CD8-positive, alpha-beta memory T cell (primary cell): ENCODE data around the gene ZNF862. TPM values are rescaled to one million over a fixed set of nuclear protein-coding genes. Genes with fewer than 3 reads are reported as not detected.
A peak's percentile ranks its signal among the peaks of the same experiment; 100 is the strongest.
"Not testable (repeated sequence)": the region's sequence is repeated elsewhere in the genome, so short reads cannot be mapped to it uniquely, and the experiment has no call there.

Source experiments
- CTCF ChIA-PET: fragments of 350-600 bp; sonication (Branson Sonifier 250); formaldehyde crosslinking; loops from one replicate; lab custom pipeline; 2021; ENCODE audit warnings: antibody characterized with exemption; lab: Charles Lee
- POLR2A ChIA-PET: fragments of 350-600 bp; sonication (Branson Sonifier 250); formaldehyde crosslinking; loops from one replicate; lab custom pipeline; 2021; ENCODE audit warnings: antibody characterized with exemption; lab: Charles Lee
- DNase-seq, 5 donors: peaks; one replicate each; pipeline versions ENCODE4 v3.0.0 to v3.0.0-alpha.2; 2020 to 2022; ENCODE audit warnings: mixed read lengths in 1 of 5
- H3K27ac ChIP-seq: one replicate; pipeline ENCODE4 v1.7.0; 2013; ENCODE audit warnings: low read depth, mild to moderate bottlenecking, low read length, moderate library complexity
- H3K27me3 ChIP-seq: 2 replicates; pipeline ENCODE4 v1.7.0; 2013; ENCODE audit warnings: low read length, mild to moderate bottlenecking; ENCODE audit not compliant: insufficient read depth, poor library complexity, severe bottlenecking
- H3K36me3 ChIP-seq: 2 replicates; pipeline ENCODE4 v1.7.0; 2013; ENCODE audit warnings: mild to moderate bottlenecking, low read length, moderate library complexity; ENCODE audit not compliant: insufficient read depth
- H3K4me1 ChIP-seq: 2 replicates; pipeline ENCODE4 v1.7.0; 2013; ENCODE audit warnings: mild to moderate bottlenecking, low read length, moderate library complexity; ENCODE audit not compliant: insufficient read depth
- H3K4me3 ChIP-seq: 2 replicates; pipeline ENCODE4 v1.7.0; 2013; ENCODE audit warnings: mild to moderate bottlenecking, low read length
- H3K9me3 ChIP-seq: 2 replicates; pipeline ENCODE4 v1.7.0; 2013; ENCODE audit warnings: mild to moderate bottlenecking, low read length
- H3K27ac Mint-ChIP-seq, 8 donors: one replicate each; pipeline ENCODE4 v1.8.0; 2020 to 2021; ENCODE audit warnings: mixed read lengths in 8 of 8, mild to moderate bottlenecking in 6 of 8, inconsistent platforms in 3 of 8, moderate library complexity in 3 of 8
- H3K27me3 Mint-ChIP-seq, 2 donors: one replicate each; pipeline ENCODE4 v1.8.0; 2020 to 2021; ENCODE audit warnings: mixed read lengths in 2 of 2, mild to moderate bottlenecking in 1 of 2, moderate library complexity in 1 of 2
- H3K36me3 Mint-ChIP-seq, 3 donors: one replicate each; pipeline ENCODE4 v1.8.0; 2020 to 2021; ENCODE audit warnings: mixed read lengths in 3 of 3, inconsistent platforms in 1 of 3, mild to moderate bottlenecking in 1 of 3
- H3K4me1 Mint-ChIP-seq, 3 donors: one replicate each; pipeline ENCODE4 v1.8.0; 2020 to 2021; ENCODE audit warnings: mixed read lengths in 3 of 3, inconsistent platforms in 1 of 3, mild to moderate bottlenecking in 1 of 3
- H3K4me3 Mint-ChIP-seq, 7 donors: one replicate each; pipeline ENCODE4 v1.8.0; 2020 to 2021; ENCODE audit warnings: mixed read lengths in 7 of 7, mild to moderate bottlenecking in 6 of 7, moderate library complexity in 4 of 7, inconsistent platforms in 2 of 7
- H3K9me3 Mint-ChIP-seq, 5 donors: one replicate each; pipeline ENCODE4 v1.8.0; 2020 to 2022; ENCODE audit warnings: mixed read lengths in 5 of 5, mild to moderate bottlenecking in 3 of 5, moderate library complexity in 2 of 5, inconsistent platforms in 1 of 5
- polyA plus RNA-seq: library from polyadenylated mRNA; unstranded; fragments of 300-500 nt; fragmentation: Illumina TruSeq; gene quantifications from one replicate; pipeline ENCODE4 v1.2.3, GENCODE V29; 2021
- total RNA-seq, 2 experiments: library from RNA; stranded (reverse); gene quantifications; one replicate each; pipeline ENCODE4 v1.2.3, GENCODE V29; 2021

The ZNF862 gene
- total and polyA plus RNA-seq, 3 experiments from 2014 or later = 6.8 to 13.2 (median 12.3) TPM

DNA sequence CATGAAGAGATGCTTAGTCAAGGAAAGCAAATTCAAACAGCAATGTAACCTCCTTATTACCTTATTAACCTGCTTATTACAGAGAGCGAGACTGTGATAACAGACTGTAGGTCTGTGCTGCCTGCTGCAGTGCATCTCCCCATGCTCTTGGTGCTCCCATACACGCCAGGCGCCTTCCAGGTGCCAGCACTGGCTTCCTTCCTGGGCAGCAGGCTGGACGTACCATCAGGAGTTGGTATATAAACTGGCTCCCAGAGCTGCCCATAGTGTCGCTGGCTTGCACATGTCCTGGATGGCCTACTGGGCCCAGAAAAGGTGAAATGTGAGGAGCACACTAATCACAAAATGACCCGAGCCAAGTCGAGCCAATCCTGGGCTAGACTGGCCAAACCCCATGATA, 49.1 kb downstream of the ZNF862 start:
- H3K4me1 Mint-ChIP-seq = peaks cover 6 to 14% (median 13%) of the 10 kb centered on the region in 3 donors
- CTCF ChIA-PET = no interaction called here
- POLR2A ChIA-PET = no interaction called here
- H3K27ac Mint-ChIP-seq = peak overlapping the region in 1 of 8 donors; percentile 43
- H3K36me3 Mint-ChIP-seq = peaks cover 0 to 22% (median 1%) of the 10 kb centered on the region in 3 donors
- DNase-seq = no peak
- no peaks in the 10 kb centered on the region for H3K27me3 ChIP-seq
- peaks cover 5% of the 10 kb centered on the region for H3K4me1 ChIP-seq
- H3K36me3 ChIP-seq = no peaks in the 10 kb centered on the region
- H3K9me3 Mint-ChIP-seq = no peaks in the 10 kb centered on the region
- H3K27me3 Mint-ChIP-seq = no peaks in the 10 kb centered on the region
- no peak overlapping the region for H3K4me3 ChIP-seq
- no peak overlapping the region for H3K4me3 Mint-ChIP-seq
- no peak overlapping the region for H3K27ac ChIP-seq
- no peaks in the 10 kb centered on the region for H3K9me3 ChIP-seq

- H3K4me3 Mint-ChIP-seq, H3K9me3 Mint-ChIP-seq, H3K27me3 Mint-ChIP-seq, DNase-seq, POLR2A ChIA-PET, H3K27me3 ChIP-seq, H3K9me3 ChIP-seq, H3K27ac Mint-ChIP-seq, H3K4me1 ChIP-seq, H3K27ac ChIP-seq, H3K4me1 Mint-ChIP-seq, H3K36me3 ChIP-seq, CTCF ChIA-PET, H3K4me3 ChIP-seq: not testable (repeated sequence)
- peaks cover 1 to 11% (median 8%) of the 10 kb centered on the region in 3 donors for H3K36me3 Mint-ChIP-seq
Measured at GRCh38 chr7:149890715-149891114, 52.5 kb downstream of the ZNF862 start.

DNA sequence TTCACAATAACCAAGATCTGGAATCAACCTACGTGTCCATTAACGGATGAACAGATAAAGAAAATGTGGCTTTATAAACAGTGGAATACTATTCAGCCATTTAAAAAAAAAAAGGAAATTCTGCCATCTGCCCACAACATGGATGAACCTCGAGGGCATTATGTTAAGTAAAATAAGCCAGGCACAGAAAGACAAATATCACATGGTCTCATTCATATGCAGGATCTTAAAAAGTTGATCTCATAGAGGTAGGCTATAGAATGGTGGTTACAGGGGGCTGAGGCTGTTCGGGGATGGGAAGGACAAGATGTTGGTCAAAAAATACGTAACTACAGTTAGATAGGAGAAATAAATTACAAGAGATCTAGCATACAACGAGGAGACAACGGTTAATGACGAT, 56.8 kb downstream of the ZNF862 start:
- peak overlapping the region in 2 of 8 donors; percentile 33 to 60 for H3K27ac Mint-ChIP-seq
- H3K9me3 ChIP-seq, H3K4me3 ChIP-seq, H3K27me3 Mint-ChIP-seq, H3K36me3 ChIP-seq, CTCF ChIA-PET, H3K4me1 Mint-ChIP-seq, DNase-seq, H3K27me3 ChIP-seq, POLR2A ChIA-PET, H3K27ac ChIP-seq, H3K4me1 ChIP-seq, H3K4me3 Mint-ChIP-seq: not testable (repeated sequence)
- H3K36me3 Mint-ChIP-seq = peaks cover 0 to 12% (median 0%) of the 10 kb centered on the region in 3 donors
- H3K9me3 Mint-ChIP-seq = peaks cover 0 to 13% (median 3%) of the 10 kb centered on the region in 5 donors

DNA sequence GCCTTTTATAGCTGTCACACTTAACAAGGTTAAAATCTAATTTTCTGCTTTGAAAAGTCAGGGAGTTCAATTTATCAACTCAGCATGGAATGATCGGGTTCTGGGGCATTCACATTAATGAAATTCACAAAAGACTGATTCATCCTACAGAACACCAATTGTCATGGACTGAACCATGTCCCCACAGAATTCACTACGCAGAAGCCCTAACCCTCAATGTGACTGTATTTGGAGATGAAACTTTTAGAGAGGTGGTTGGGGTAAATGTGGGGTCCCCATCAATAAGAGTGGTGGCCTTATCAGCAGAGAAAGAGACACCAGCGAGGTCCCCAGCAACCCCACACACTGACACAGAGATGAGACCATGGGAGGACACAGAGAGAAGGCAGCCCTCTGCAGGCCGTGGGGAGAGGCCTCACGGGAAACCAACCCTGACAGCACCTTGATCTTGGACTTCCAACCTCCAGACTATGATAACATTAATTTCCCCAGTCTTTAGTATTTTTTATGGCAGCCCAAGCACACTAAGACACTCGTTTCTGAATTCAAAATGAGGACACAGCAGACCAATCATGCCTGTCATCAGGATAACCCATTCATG, 69.7 kb downstream of the ZNF862 start:
- H3K27ac ChIP-seq, H3K36me3 Mint-ChIP-seq, POLR2A ChIA-PET, H3K4me3 Mint-ChIP-seq, H3K9me3 Mint-ChIP-seq, H3K27ac Mint-ChIP-seq, CTCF ChIA-PET, H3K27me3 ChIP-seq, DNase-seq, H3K9me3 ChIP-seq, H3K4me1 ChIP-seq, H3K4me3 ChIP-seq, H3K4me1 Mint-ChIP-seq, H3K36me3 ChIP-seq, H3K27me3 Mint-ChIP-seq: not testable (repeated sequence)

GRCh38 chr7:149910219-149910618, 72.0 kb downstream of the ZNF862 start:
- H3K4me3 ChIP-seq, H3K4me1 Mint-ChIP-seq, H3K36me3 Mint-ChIP-seq, H3K27ac Mint-ChIP-seq, H3K27ac ChIP-seq, CTCF ChIA-PET, POLR2A ChIA-PET, DNase-seq, H3K27me3 ChIP-seq, H3K4me3 Mint-ChIP-seq, H3K4me1 ChIP-seq, H3K27me3 Mint-ChIP-seq, H3K9me3 Mint-ChIP-seq, H3K36me3 ChIP-seq, H3K9me3 ChIP-seq: not testable (repeated sequence)

- H3K27ac Mint-ChIP-seq, H3K9me3 Mint-ChIP-seq, H3K27me3 ChIP-seq, H3K27me3 Mint-ChIP-seq, H3K4me1 ChIP-seq, H3K27ac ChIP-seq, H3K9me3 ChIP-seq, H3K4me3 Mint-ChIP-seq, H3K36me3 ChIP-seq, H3K36me3 Mint-ChIP-seq, H3K4me1 Mint-ChIP-seq, POLR2A ChIA-PET, H3K4me3 ChIP-seq, CTCF ChIA-PET, DNase-seq: not testable (repeated sequence)
Measured at GRCh38 chr7:149912126-149912525, 74.0 kb downstream of the ZNF862 start.

Other genes with a start within 250 kb of the ZNF862 start
- gene ZNF467, start 64.8 kb upstream of the ZNF862 start, total RNA-seq = under 1 TPM in 1 of 2 experiments, not detected in 1; 0.24 TPM
- 1.3 TPM for gene ZNF467, start 64.8 kb upstream of the ZNF862 start, polyA plus RNA-seq
- gene ATP6V0E2, start 35.6 kb downstream of the ZNF862 start, total RNA-seq = 10 to 100 TPM; 68.3 to 76.2 TPM
- 144 TPM for gene ATP6V0E2, start 35.6 kb downstream of the ZNF862 start, polyA plus RNA-seq